Measurements from ENCODE around the gene FADS6.

The FADS6 gene

GRCh38 chr17:74850310-74850709, 43.1 kb downstream of the FADS6 start:
- no peak for DNase-seq

GRCh38 chr17:74848656-74849399, 44.6 kb downstream of the FADS6 start:
- DNase-seq: no peak

- no peak for DNase-seq
Measured at GRCh38 chr17:74846621-74847020, 46.8 kb downstream of the FADS6 start.

GRCh38 chr17:74843352-74843627, 50.1 kb downstream of the FADS6 start:
- no peak for DNase-seq

GRCh38 chr17:74842599-74843351, 50.7 kb downstream of the FADS6 start:
- no peak for DNase-seq

GRCh38 chr17:74842146-74842598, 51.3 kb downstream of the FADS6 start:
- no peak for DNase-seq

- no peak for DNase-seq
Measured at GRCh38 chr17:74840989-74841666, 52.3 kb downstream of the FADS6 start.

GRCh38 chr17:74839990-74840852, 53.2 kb downstream of the FADS6 start:
- DNase-seq: no peak

GRCh38 chr17:74838274-74838673, 55.2 kb downstream of the FADS6 start:
- no peak for DNase-seq

GRCh38 chr17:74836691-74837467, 56.6 kb downstream of the FADS6 start:
- no peak for DNase-seq

- no peak for DNase-seq
Measured at GRCh38 chr17:74836191-74836590, 57.2 kb downstream of the FADS6 start.

GRCh38 chr17:74833501-74834377, 59.7 kb downstream of the FADS6 start:
- no peak for DNase-seq

- no peak for DNase-seq
Measured at GRCh38 chr17:74832421-74832820, 61.0 kb downstream of the FADS6 start.

GRCh38 chr17:74831444-74832146, 61.8 kb downstream of the FADS6 start:
- no peak for DNase-seq

- DNase-seq: no peak
Measured at GRCh38 chr17:74830861-74831260, 62.6 kb downstream of the FADS6 start.

GRCh38 chr17:74827800-74828199, 65.6 kb downstream of the FADS6 start:
- no peak for DNase-seq

All from NCI-H2081 treated with DMSO at 0.1 percent for 48 hours (cell line).